NCI-H2196 treated with DMSO at 0.1 percent for 48 hours (cell line): ENCODE results near the gene STK36.

ENCODE experiments used
- DNase-seq: peaks from one replicate; lab custom pipeline; 2025; ENCODE audit not compliant: unreplicated experiment; lab: John Stamatoyannopoulos, UW

The STK36 gene

GRCh38 chr2:218745160-218745558 is 73.3 kb downstream of the STK36 start:
- no peak for DNase-seq

- DNase-seq = no peak
These were observed 73.9 kb downstream of the STK36 start for GRCh38 chr2:218745559-218746469.

GRCh38 chr2:218746470-218746795 is 74.5 kb downstream of the STK36 start:
- no peak for DNase-seq

GRCh38 chr2:218746960-218747359 is 75.1 kb downstream of the STK36 start:
- DNase-seq = no peak

- no peak for DNase-seq
These were observed 77.0 kb downstream of the STK36 start for GRCh38 chr2:218748741-218749441.
